HG03378 (cell line): Measurements from ENCODE around the gene POLD4.
"Not testable (repeated sequence)": the region's sequence is repeated elsewhere in the genome, so short reads cannot be mapped to it uniquely, and the experiment has no call there.

ENCODE experiments used
- ATAC-seq: cut with Tn5 transposase; IDR thresholded peaks from one replicate; pipeline ENCODE4 v1.9.1; 2021; ENCODE audit warnings: mild to moderate bottlenecking, moderate library complexity; ENCODE audit not compliant: unreplicated experiment

Gene POLD4

DNA sequence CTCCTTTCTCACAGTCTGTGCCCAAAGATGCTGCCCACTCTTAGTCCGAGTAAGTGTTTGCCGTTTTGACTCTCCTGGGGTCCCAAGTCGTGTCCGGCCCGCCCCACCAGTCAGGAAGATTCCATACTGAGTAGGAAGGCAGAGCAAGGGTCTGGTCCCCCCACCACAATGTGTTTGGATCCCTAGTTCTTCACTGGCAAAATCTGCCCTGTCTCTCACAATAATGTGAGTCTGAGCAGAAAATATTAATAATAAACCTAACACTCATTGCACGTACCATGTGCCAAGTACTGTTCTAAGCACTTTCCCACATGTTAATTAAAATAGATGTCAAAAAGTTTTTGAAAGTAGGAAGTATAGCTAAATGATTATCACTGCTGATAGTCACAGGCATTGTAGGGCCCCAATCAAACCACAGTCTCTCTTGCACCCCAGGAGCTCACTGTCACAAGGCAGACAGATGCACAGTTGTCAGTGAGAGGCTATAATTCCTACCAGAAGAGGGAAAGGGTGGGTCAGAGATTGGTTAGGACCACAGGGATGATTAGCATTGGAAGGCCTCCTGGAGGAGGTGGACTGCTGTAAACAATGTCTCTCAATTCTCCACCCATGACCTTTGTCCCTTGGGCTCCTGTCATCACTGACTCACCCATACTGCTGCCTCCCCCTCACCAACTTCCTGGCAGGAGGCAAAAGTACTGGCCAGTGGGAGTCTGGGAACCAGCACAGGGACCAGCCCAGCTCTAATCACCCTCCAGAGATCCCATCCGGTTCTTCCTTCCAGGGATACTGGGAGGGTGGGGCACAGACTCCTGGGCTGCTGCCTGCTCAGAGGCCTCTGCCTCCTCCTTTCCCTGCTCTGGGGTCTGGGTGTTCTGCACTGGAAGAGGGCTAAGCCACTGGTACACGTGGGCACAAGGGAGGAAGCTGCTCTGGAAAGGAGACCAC lies 1.0 kb upstream of the POLD4 start:
- ATAC-seq, result peak; percentile 11

DNA sequence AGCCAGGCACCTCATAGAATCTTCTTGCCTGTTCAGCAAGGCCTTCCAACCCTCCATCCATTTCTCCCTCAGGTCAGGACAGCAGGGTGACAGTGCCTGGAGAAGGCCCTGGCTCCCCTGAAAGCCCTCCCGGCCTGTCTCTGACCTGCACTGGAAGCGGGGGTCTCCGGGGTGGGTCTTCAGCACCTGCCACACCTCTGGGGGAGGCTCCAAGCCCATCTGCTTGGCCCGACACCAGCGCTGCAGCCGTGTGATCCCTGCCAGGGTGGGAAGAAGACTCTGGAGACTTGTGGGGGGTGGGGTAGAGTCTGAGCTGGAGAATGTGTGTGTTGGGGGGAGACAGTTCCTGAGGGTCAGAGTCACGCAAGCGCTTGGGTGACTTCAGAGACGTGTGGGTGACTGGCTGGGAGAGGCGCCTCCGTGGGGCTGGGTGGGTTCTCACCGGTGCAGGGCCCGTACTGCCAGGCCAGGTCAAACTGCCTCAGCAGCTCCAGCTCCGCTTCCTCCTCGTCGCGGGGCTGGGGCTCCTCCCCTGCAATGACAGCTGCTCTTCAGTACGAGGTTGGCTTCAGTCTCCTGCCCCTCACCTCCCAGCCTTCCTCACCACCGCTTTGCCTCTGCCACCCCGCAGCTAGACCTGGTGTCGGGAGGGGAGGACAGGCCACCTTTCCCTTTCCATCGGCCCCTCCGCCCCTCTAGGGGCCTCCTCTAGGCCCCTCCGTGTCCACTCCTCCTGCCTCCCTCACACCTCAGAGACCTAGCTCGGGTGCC lies 615 bp downstream of the POLD4 start:
- ATAC-seq, result no peak

DNA sequence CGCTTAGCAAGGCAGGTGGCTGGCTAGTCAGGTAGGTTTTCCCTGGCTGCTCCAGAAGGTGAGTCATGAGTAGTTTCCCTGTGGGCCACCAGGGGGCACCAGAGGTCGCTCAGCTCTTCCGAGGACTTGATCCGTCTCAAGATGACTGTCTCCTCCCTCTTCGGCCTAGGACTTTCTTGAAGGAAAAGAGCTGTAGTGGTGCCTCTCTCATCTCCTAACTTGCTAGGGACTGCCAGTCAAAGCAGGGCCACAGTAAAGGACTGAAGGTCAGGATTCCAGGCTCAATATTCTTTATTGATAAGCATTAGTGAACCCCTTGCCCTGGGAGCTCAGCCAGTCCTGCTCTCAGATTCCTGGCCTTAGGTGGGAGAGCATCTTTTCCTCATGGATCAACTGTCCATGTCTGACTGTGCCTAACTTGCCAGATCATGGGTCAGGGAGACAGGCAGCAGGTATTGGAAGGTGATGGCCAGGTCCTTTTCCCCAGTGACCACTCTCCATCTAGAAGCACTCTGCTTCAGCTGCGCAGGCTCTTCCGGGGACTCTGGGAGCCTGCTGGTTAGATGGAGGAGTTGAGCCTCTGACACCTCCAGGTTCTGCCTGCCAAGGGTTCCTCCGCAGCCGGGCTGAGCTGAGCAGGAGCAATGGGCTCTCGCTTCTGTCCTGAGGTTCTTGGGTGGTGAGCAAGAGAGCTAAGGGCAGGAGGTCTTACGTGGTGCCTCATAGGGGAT lies 1.9 kb downstream of the POLD4 start:
- ATAC-seq, result no peak

DNA sequence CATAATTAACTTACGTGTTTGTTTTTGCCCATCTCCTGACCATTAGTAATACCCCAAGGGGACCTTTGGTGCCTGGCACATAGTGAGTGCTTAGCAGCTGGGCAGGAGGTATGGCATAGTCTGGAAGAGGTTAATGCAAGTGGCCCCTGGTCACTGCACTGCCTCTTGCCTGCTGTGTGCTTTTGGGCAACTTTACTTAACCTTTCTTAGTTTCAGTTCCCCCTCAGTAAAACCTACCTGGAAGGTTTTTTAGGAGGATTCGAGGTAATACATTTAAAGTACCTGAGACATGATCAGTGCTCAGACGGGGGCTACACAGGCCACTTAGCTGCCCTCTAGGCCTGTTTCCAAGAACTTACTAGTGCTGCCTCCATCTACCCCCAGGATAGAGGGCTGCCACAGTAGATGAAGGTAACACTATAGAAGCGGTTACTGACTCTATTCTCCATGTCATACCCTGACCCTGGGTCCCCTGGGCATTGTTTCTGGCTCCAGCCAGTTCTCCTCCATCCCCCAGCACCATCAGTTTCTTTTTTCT lies 3.3 kb downstream of the POLD4 start:
- no peak for ATAC-seq

DNA sequence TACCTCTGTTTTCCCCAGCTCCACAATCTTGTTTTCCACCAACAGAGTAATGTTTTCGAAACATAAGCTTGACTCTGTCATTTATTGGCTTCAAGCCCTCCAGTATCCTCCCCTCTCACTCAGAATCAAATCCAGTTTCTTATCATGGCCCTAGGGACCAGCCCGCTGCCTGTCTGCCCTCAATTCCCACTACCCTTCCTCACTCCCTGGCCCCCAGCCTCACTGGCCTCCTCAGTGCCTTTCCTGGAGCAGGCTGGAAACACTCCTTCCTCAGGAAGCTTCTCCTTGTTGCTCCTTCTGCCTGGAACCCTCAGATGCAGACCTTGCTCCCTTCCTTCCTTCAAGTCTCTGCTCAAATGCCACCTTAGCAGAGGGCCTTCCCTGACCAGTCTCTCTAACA lies 3.9 kb downstream of the POLD4 start:
- ATAC-seq, result no peak

DNA sequence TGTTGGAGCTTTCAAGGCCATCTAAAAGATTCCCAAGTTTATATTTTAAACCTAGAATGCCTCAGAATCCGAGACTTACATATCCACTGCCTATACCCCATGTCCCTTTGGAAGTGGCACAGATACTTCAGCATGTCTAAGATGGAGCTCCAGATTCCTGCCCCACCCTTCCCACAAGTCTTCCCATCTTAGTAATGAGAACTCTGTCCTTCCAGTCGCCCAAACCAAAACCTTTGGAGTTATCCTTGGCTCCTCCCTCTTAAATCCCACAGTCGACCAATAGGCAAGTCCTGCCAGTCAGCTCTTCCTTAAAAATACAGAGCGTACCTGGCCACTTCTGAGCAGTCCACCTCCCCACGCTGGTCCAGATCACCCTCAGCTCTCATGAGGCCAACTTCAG lies 4.3 kb downstream of the POLD4 start:
- ATAC-seq, result no peak

DNA sequence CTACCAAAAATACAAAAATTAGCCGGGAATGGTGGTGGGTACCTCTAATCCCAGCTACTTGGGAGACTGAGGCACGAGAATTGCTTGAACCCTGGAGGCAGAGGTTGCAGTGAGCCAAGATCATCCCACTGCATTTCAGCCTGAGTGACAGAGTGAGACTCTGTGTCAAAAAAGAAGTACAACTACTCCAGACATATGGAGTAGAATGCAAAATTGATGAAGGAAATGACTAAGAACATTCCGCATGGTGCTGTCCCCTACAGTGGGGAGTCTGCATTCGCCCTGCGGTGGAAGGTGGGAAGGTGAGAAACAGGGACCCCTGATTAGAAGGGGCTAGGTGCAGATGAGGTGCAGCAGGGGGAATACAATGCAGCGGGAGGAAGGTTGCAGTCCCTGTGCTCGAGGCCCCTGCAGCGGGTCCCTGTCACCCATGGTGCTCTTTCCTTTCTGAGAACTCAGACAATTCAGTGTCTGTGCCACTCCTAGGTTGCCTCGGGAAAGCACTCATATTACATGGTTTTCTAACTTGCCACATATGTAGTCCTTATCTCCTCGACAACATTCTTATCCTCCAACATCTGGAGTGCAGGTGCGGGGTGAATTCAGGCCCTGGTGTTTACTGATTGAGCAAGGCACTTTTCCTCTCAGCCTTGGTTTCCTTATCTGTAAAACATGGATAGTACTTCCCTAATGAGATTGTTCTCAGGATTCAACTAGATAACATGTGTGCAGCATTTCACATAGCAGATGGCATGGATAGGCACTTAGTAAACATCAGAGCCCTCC lies 5.2 kb downstream of the POLD4 start:
- ATAC-seq, result no peak

DNA sequence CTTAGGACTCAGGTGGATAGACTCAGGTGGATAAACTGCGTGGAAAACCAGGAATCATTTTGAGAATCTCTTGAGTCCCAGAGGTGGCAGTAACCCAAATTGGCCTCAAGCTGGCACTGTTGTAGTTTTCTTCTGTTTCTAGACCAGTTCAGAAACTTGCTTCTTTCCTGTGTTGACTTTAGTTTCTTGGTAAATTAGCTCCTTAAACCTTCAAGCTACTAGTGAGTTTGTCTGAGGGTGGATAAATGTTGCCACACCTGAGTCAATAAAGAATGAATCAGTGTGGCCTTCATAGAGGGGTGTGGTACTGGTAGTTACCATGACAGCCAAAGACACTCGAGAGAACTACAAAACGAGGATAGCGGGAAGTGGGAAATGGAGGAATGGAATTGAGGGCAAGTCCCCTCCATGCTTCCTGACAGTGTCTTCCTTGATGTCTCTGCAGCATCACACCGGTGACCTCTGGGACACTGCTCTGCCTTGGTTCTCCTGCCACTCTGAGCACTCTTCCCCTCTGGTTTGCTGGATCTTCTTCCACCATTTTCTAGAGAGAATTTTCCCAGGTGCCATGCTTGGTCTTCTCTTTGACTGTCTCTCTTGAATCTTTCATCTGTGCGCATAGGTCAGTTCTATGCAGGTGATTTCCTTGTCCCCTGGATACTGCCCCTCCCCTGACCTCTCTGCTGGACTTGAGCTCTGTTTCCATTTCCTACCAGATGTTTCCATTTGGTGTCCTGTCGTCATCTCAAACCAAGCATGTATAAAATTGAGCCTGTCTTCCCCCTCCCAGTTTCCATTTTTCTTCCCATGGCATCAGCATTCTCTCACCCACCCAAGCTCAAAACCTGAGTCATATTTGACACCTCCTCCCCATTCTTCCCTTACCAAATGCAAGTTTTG lies 7.2 kb downstream of the POLD4 start:
- no peak for ATAC-seq

DNA sequence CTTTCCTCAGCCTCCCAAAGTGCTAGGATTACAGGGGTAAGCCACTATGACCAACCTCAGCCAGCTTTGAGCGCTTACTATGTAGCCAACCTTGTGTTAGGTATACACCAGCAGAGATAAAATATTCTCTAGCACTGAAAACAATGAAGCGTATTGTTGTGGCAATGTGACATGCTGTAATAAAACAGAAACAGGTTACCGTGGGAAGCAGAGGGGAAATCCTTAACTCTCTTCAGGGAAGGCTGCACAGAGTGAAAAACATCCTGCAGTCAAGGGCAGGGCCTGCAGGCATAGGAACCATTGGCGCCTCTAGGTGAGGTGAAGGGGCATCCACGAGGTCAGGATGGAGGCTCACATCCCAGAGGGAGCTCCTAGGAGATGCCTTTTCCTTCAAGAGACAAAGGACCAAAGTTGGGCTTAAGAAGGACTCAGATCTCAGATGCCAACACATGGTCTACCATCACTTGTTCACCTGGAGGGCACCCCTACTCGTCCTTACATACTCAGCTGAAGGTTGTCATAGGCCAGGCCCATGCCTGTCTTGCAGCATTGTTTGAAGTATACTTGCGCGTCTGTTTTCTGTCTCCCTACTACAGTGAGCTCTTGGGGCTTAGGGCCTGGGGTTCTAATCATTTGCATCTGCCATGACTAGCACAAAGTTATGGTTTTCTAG lies 8.0 kb downstream of the POLD4 start:
- no peak for ATAC-seq

DNA sequence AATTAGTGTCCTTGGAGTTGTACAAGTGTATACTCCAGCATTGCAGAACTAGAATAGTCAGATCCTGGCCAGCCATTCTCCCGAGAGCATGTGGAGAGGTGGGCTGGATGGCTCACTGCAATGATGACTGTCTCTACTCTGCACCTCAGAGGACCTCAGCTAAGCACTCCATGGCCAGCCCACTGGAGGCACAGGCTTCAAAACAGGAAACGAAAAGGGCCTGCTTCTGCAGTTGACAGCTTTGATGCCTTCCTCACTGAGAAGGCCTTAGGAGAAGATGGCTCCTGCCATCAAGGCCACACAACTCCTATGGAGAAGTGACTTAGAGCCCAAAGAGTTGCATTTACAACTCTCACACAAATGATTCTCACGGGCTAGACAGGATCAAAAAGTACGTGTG lies 9.1 kb downstream of the POLD4 start:
- no peak for ATAC-seq

DNA sequence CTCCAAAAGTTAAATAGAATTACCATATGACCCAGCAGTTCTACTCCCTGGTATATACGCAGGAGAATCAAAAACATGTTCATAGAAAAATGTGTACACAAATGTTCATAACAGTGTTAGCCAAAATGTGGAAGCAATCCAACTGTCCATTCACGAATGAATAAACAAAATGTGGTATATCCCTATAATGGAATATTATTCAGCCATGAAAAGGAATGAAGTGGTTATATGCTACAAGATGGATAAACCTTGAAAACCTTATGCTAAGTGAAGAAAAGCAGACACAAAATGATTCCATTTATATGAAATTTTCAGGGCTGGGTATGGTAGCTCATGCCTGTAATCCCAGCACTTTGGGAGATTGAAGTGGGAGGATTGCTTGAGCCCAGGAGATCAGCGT lies 16.1 kb downstream of the POLD4 start:
- ATAC-seq, result no peak

DNA sequence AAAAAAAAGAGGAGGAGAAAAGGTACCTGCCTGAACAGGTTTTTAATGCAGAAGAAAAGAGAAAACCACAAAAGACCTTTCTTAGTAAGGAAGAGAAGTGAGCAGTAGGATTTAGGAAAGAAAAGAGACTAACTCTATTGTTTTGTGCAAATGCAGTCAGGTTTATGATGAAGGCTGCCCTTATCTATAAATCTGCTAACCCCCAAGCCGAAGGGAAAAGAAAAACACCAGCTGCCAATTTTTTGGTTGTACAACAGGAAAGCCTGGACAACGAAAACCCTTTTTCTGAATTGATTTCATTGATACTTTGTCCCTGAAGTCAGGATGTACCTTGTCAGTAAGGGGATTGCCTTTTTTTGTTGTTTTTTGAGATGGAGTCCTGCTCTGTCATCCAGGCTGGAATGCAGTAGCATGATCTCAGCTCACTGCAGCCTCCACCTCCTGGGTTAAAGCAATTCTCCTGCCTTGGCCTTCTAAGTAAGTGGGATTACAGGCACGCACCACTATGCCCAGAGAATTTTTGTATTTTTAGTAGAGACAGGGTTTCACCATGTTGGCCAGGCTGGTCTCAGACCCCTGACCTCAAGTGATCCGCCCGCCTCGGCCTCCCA lies 21.2 kb downstream of the POLD4 start:
- no peak for ATAC-seq

DNA sequence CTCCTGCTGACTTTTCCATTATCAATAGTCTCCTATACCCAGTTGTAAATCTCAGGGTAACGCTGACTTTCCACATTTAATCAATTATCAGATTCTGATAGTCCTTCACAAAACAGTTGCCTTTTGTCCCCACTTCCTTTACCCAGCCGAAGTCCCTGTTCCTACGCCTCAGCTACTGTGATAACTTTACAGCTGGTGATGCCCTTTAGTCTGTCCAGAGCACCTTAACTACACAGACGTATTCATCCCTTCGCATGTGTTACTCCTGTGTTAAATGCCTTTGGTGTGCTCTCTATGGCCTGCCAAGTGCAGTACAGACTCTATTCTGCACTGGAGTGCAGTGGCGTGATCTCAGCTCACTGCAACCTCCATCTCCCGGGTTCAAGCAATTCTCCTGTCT lies 29.8 kb downstream of the POLD4 start:
- no peak for ATAC-seq

DNA sequence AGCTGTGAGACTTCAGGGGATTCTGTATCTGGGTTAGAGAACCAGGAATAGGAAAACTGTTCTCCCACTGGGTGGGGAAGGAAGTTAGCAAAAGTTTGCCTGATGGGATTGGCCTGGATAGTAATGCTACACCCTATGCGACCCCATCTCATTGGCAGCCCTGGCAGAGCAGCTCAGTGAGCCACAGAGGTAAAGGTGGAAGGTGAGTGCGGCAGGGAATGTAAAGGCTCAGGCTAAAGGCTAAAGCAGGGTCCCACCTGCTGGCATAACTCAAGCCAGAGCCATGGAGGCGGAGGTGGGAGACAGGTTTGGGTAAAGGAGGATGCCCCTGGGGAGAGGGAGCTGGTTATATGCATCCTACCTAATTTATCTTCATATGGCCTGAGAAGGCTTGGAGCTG lies 31.3 kb downstream of the POLD4 start:
- ATAC-seq, result no peak

DNA sequence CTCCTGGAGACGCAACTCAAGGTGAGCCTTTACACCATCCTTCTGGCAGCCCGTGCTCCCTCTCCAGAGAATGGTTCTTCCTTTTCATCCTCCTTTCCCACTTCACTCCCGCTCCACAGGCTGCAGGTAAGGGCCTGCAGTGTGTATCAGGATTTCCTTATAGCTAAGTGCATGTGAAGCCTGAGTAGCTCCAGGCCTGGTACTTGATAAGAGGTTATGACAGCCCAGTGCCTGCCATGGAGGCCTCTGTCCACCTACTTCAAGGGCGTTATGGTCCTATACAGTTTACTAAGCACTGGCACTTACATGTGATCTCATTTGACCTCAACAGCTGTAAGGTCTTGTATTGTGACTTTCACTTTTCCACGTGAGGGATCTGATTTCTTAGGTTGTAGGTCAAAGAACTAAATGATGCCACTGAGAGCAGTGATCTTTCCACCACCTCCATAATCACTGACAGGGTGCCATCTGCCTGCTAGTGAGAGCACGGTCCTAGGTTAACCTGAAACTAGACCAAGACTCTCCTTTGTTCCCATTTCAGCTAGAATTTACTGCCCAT lies 32.0 kb downstream of the POLD4 start:
- ATAC-seq, result no peak

DNA sequence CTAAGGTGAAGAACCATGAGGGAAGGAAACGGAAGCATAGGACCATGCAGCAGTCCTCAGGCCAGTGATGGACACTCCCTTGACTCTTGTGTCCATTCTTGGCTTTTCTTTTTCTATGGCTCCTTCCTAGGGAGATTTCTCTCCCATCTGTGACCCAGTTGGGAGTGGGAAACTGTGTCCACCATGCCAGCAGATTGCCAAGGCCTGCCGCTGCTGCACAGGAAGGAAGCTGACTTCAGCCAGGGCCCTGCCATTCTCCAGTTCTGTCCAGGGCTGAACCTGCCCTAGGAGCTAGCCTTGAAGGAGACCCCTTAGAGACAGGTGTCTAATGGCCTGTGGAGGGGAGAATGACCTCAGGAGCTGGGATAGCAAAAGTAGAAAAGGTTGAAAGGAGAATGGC lies 32.7 kb downstream of the POLD4 start:
- ATAC-seq, result no peak

DNA sequence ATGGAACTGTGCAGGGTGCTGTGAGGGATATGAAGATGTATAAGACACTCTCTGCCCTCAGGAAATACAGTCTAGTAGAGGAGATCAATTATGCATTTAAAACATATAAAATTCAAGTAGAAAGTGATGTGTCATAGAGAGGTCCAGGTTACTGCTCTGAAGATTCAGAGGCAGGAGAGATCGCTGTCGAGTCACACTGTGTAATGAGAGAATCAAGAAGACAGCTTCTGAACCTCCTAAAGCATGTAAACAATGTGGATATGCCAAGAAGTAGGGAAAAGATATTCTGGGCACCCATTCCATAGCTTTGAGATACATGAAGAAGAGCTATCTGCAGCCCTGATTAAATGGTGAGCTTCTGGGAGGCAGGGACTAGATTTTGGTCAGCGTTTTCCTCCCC lies 33.3 kb downstream of the POLD4 start:
- ATAC-seq, result no peak

DNA sequence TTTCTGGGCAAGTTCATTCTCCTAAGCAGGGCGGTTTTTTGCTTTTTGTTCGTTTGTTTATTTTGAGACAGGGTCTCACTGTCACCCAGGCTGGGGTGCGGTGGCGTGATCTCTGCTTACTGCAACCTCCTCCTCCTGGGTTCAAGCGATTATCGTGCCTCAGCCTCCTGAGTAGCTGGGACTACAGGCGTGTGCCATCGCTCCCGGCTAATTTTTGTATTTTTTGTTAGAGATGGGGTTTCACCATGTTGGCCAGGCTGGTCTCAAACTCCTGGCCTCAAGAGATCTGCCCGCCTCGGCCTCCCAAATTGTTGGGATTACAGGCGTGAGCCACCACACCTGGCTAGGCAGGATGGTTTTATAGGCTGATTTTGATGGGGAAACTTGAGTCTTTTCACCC lies 34.5 kb downstream of the POLD4 start:
- ATAC-seq, result not testable (repeated sequence)
